Fibroblast of skin of back (primary cell): ENCODE measurements around the gene CDH13.

ENCODE experiments used
- DNase-seq: peaks from one replicate; pipeline ENCODE4 v3.0.0-alpha.2; 2013

Gene CDH13

GRCh38 chr16:83005653-83006160 lies 378.9 kb downstream of the CDH13 start:
- no peak for DNase-seq

DNA sequence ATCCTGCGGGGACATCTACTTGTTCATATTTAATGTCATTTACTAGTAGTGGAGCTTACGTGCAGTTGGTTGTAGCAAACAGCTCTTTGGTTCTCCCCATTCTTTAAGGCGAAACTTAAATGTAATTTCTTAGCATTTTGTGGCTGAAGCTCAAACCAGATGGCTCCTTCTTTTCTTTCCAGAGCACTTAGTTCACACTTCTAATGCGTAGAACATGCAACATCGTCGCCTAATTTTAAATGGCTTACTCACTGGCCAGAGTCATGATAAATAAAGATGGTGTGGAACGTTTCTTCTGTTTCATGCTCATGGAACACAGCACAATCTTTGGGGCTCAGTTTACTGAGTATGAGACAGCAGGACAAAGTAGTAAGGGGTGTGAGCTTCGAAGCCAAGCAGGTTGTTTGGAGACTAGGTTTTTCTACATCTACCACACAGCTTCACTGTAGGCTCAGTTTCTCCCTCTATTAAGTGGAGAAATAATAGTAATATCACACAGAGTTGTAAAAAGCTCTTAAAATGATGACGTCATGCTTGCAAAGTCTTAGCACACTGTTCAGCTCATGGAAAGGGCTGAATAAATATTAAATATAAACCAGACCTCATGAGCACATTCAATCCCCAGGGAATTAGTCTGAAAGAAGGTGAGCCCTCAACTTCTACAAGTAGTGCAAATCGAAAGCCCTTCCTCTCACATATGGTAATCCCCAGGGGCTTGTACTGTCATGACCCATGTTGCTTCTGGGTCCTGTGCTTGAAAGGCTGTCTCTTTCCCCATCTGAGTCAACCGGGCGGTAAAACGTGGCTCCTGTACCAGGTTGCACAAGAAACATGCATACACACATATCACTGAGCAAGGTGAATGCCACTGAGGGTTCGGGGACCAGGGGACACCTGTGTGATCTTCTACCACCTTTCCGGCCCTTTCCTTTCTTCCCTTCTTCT lies 384.3 kb downstream of the CDH13 start:
- peak; percentile 38 for DNase-seq

GRCh38 chr16:83011939-83012338 lies 385.2 kb downstream of the CDH13 start:
- peak; percentile 75 for DNase-seq

DNA sequence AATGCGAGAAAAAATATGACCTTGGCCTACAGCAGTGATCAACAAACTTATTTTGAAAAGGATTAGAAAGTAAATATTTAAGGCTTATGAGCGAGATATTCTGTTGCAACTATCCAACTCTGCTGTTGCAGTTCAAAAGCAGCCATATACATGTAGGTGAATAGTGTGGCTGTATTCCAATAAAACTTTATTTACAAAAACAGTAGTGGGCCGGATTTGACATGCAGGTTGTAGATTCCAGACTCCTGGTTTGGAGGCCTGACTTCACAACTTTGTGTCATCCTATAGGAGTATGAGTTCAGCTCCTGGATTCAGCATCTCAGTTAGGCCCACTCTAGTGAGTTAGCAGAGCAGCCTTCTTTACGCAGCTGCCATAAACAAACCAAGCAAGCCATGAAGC lies 386.3 kb downstream of the CDH13 start:
- no peak for DNase-seq

DNA sequence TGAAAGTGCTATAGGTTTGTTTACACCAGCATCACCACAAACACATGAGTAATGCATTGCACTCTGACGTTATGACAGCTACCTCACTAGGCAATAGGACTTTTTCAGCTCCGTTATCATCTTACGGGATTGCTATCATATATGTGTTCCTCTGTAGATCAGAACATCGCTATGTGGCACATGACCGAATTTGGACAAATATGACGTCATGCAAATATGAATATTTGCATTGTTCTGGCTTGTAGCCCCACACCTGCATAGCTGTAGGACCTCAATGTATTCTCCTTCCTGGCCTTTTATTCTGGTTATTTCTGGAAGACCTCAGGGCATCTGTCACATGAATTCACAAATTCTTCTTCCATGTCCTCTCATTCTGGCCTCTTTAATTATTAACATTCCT lies 393.2 kb downstream of the CDH13 start:
- DNase-seq, result no peak

- no peak for DNase-seq
Observed at GRCh38 chr16:83021045-83021444, 394.3 kb downstream of the CDH13 start.

DNA sequence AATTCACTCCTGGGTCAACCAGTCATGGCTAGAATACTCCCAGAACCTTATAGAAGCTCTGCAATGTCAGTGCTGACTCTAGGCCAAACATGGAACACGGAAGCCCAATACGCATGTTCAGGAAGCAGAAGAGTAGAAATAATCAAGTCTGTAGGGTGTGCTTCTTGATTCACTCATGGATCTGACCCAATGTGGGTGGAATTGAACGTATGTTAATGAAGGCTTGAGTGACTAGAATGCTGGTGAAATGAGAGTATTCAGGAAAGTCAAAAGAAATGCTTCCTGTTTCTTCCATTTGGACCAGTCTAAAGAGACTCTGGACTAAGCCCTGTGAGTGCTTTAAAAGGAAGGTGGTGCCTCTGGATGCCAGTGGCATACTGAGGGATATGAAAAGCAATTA lies 395.0 kb downstream of the CDH13 start:
- DNase-seq, result no peak

DNA sequence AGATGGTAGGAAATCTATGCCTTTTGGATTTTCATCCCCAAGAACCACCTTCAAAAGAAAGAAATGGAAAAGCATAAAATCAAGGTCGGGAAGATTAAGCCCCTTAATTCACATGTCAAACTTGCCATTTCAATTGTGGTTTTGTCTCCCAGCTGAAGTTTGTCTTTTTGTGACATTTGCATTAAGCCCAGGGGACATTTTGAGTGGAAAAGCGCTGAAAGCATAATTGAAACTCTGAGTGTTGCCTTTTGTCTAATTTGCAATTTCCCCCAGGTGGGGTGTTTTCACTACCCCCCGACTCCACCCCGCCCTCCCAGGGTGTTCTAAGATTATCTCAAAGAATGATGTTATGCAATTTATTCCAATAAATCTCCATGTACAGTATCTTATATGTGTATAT lies 396.2 kb downstream of the CDH13 start:
- no peak for DNase-seq

DNA sequence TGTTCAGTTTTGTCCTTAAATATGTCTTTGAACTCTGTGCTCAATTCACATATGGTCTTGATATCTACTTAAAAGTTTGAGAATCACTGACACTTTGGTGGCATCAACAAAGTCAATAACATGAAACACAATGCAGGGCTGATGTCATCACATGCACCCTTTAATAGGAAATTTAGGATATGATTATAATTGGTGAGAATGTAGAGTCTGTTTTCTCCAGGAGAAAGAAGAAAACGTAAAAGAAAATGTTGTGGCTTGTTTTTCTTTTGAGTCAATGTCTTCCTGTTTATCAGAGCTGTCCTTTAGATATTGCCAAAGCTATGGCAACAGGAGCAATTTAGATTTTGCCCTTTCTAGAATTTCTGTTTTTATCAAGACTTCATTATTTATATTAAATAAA lies 396.9 kb downstream of the CDH13 start:
- DNase-seq, result peak; percentile 44

- DNase-seq, result no peak
Observed at GRCh38 chr16:83027973-83028372, 401.2 kb downstream of the CDH13 start.

DNA sequence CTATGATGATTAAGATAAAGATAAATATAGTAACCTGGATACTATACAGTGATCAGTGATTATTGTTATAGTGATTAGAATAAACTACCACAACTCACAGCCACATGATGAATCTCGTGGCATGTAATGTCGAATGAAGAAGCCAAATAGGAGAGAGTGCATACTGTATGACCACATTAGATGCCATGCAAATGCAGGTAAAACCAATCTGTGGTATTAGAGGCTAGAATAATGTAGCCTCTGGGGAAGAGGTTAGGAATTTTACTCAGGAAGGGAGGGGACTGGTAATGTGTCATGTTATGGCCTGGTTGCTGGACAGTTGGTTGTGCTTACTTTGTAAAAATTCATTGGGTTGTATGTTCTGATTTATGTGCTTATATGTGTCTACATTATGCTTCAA lies 402.7 kb downstream of the CDH13 start:
- no peak for DNase-seq

DNA sequence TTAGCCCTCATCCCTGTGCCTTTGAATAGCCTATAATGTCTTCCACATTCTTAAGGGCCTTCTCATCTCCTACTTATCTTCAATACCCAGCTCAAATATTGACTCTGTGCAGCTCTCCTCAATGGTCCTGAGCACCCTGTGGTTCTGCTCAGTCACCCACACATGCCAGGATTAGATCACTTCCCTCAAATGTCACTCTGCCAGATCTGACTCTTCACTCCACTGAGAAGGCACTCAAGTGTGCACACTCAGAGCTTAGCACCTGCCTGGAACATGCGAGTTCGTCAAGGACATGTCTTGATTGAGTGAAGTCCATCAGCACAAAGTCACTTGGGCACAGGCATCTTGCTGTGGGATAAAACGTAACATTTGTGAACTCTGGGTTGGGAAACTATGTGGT lies 404.8 kb downstream of the CDH13 start:
- DNase-seq, result peak; percentile 20

GRCh38 chr16:83037102-83037501 lies 410.3 kb downstream of the CDH13 start:
- no peak for DNase-seq

DNA sequence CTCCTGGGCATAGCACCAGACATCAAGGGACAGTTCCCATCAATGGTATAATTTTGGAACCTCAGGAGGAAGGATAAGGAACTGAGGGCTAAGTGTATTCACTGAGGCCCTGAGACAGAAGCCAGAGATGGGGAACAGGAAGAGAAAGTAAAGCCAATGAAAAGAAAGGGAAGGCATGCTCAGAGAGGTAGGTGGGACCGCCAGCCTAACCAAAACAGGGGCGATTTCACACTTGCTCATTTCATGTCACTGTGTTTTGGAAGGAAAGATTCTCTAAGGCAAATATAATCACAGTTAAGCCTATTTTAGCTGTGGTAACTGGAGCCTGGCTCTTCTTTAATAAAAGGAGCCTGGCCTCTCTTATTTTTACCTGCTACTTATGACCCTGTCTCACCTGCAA lies 411.1 kb downstream of the CDH13 start:
- no peak for DNase-seq

DNA sequence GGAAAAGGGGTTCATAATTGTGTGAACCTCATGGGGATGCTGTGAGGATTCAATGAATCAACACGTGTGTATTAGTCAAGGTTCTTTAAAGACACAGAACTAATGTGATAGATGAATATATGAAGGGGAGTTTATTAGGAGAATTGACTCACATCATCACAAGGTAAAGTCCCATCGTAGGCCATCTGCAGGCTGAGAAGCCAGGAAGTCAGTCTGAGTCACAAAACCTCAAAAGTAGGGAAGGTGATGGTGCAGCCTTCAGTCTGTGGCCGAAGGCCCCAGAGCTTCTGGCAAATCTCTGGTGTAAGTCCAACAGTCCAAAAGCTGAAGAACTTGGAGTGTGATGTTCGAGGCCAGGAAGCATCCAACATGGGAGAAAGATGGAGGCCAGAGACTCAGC lies 413.4 kb downstream of the CDH13 start:
- DNase-seq, result peak; percentile 20

DNA sequence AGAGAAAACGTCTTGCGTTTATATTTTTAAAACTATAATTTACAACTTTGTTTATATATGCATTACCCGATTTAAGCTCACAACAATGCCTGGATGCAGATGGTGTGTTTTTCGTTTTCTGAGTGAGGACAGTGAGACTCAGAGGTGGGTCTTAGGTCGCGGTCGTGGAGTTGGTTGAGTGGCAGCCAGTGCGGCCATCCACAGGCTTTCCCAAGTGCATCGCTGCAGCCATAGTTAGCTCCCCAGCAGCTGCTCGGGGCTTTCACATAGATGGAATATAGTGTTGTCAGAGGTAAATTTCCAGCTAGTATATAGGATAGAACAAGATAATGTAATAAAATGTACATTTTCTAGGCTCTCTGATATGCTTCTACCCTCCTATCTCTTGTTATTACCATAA lies 417.8 kb downstream of the CDH13 start:
- DNase-seq, result no peak

- no peak for DNase-seq
Observed at GRCh38 chr16:83045790-83046189, 419.0 kb downstream of the CDH13 start.

DNA sequence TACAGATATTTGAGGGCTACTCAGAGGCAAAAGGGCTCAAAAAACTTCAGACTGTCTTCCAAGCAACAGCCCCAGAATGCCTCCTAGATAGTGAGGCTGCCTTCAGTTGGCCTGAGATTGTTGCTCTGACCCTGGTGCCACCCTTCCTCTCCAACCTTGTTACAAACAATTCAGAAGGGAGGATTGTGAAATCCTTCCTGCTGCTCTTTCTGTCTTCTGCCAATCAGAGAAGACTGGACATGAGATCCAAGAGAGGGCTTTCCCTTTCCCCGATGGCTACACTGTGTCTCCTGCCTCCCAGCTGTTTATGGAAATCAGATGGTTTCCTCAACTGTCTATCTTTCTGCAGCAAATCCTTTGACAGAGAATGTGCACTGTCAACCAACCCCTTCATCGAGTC lies 419.9 kb downstream of the CDH13 start:
- DNase-seq, result no peak

- no peak for DNase-seq
Observed at GRCh38 chr16:83051451-83051850, 424.7 kb downstream of the CDH13 start.

DNA sequence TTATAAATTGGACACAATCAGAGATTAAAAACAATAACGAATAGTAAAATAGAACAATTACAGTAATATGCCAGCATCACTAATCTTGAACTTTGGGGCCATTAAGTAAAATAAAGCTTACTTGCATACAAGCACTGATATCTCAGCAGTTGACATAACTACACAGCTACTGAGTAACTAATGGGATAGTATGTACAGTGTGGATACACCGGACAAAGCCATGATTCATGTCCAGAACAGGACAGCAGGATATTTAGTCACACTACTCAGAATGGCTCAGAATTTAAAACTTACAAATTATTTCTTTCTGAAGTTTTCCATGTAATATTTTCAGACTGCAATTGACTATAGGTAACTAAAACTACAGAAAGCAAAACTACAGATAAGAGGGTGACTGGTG lies 427.5 kb downstream of the CDH13 start:
- peak; percentile 21 for DNase-seq

GRCh38 chr16:83058376-83058775 lies 431.6 kb downstream of the CDH13 start:
- DNase-seq, result no peak

DNA sequence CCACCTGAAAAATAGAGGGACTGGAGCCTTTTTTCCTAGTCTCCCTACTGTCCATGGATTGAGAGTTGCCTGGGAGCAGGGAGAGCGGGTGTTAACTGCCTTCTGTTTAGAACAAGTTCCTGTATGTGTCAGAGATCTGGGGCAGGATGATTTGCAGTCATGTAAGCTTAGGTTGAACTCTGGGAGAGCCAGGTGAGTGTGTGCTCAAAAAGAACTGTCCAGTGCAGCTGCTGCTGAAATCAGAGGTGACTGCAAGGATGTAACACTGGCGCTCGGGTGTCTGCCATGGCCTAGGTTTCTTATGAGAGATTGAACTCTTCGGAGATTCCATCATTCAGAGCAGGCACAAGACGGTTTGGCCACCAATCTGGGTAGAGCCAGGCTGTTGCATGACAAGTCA lies 432.5 kb downstream of the CDH13 start:
- DNase-seq, result no peak

DNA sequence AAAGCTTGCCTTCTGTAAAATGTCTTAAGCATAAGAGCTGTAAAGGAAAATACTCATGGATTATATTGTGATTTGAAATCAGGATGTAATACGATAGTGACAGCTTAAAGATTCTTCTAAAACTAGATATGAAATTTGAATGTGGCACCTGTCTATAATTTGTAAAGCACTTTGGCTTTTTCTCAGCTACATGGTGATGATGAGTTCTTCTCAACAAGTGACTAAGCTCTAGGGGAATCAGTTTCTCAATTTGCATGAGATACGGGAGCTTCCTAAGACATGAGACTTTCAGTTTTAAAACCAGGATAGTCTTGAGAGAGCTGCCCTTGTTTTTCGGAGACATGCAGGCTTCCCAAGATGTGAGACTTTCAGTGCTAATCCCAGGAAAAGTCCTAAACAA lies 439.2 kb downstream of the CDH13 start:
- no peak for DNase-seq

- DNase-seq, result no peak
Observed at GRCh38 chr16:83066881-83067280, 440.1 kb downstream of the CDH13 start.

GRCh38 chr16:83068686-83069085 lies 441.9 kb downstream of the CDH13 start:
- peak; percentile 59 for DNase-seq
